Measurements from ENCODE around the gene SYP.

SYP gene

DNA sequence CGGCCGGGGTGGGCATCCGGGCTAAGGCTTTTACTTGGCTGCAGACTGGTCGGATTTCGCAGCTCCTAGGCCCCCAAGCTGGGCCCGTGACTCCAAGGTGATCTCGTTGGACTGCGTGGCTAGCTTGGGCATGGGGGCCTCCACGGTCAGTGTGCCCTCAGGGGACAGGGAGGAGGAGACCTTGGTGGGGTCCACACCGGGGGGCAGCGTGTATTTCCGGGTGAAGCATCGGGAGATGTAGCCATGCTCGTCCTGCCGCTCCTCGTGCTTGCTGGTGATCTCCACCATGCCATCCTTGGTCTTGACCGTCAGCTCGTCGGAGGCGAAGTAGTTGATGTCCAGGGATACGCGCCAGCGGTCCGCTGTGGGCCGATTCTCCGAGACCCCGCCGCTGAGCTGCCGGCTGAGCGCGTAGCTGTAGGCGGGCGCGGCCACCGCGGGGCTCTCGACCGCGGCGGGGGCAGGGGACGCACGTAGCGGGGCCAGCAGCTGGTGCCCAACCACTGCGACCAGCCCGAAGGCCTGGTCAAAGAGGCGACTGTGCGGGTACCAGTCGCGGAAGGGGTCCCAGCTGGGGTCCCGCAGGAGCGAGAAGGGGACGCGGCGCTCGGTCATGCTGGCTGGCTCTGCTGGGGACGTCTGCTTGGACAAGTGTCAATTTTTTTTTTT is 34.0 kb upstream of the SYP start:
- Histone ChIP-seq H3K27me3 (ENCODE audit: insufficient read depth, low read length) (no peaks in the 10 kb centered on the region), H3K36me3 (ENCODE audit: insufficient read depth, low read depth, low read length) (no peaks in the 10 kb centered on the region), H3K9me3 (ENCODE audit: insufficient read depth, low read depth, low read length) (no peaks in the 10 kb centered on the region), H3K4me1 (ENCODE audit: insufficient read depth, low read length) (no peaks in the 10 kb centered on the region), H3K27ac (ENCODE audit: low read length) (no peak overlapping the region), H3K9ac (ENCODE audit: low read depth, low read length) (no peak overlapping the region), H3K4me3 (ENCODE audit: low read length) (no peak overlapping the region)

DNA sequence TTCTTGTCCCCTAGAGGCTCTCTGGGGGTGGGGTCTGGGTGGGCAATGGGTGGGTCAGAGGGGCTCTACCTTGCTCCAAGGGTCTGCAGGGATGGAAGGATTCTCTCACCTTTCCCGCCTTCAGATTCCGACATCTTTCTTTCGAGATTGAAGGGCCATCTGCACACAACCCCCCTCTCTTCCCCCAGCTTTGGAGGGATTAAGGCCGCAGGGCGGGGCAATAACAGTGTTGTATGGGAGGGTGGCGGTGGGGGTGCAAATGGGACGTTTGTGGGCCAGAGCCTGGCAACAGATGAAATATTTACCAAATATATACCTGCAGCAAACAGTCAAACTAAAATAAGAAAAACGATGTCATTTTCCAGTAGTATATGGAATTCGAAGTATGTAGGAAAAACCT is 33.2 kb upstream of the SYP start, which contains the start of gene CACNA1F:
Gene CACNA1F (minus strand): TSS at position 165 of the 400 bp plus-strand sequence. CDS start 31 bp downstream, at position 134.
- Histone ChIP-seq H3K4me1 (ENCODE audit: insufficient read depth, low read length) (no peaks in the 10 kb centered on the region), H3K36me3 (ENCODE audit: insufficient read depth, low read depth, low read length) (no peaks in the 10 kb centered on the region), H3K4me3 (ENCODE audit: low read length) (no peak within 1 kb of the TSS), H3K9me3 (ENCODE audit: insufficient read depth, low read depth, low read length) (no peaks in the 10 kb centered on the region), H3K9ac (ENCODE audit: low read depth, low read length) (no peak within 1 kb of the TSS), H3K27ac (ENCODE audit: low read length) (no peak within 1 kb of the TSS), H3K27me3 (ENCODE audit: insufficient read depth, low read length) (no peaks in the 10 kb centered on the region)

DNA sequence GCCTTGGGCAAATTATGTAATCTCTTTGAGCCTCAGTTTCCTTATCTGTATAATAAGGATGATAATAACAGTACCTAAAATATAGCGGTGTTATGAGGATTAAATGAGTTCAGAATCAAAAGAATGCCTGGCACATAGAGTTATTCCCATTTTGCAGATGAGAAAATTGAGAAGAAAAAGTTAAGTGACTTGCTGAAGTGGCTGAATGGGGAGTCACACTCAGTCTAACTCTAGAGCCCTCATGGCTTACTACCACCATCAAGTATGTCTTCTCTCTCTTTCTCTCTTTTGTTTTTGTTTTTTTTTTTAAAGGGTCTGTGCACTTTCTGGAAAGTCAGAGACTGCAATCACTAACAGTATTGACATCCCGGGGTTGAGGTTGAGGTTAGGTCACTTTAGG is 32.5 kb upstream of the SYP start:
- H3K27me3 ChIP-seq (ENCODE audit: insufficient read depth, low read length): no peaks in the 10 kb centered on the region
- no peaks in the 10 kb centered on the region for H3K9me3 ChIP-seq (ENCODE audit: insufficient read depth, low read depth, low read length)
- H3K9ac ChIP-seq (ENCODE audit: low read depth, low read length): no peak overlapping the region
- H3K36me3 ChIP-seq (ENCODE audit: insufficient read depth, low read depth, low read length): no peaks in the 10 kb centered on the region
- no peak overlapping the region for H3K4me3 ChIP-seq (ENCODE audit: low read length)
- H3K4me1 ChIP-seq (ENCODE audit: insufficient read depth, low read length): no peaks in the 10 kb centered on the region
- no peak overlapping the region for H3K27ac ChIP-seq (ENCODE audit: low read length)

DNA sequence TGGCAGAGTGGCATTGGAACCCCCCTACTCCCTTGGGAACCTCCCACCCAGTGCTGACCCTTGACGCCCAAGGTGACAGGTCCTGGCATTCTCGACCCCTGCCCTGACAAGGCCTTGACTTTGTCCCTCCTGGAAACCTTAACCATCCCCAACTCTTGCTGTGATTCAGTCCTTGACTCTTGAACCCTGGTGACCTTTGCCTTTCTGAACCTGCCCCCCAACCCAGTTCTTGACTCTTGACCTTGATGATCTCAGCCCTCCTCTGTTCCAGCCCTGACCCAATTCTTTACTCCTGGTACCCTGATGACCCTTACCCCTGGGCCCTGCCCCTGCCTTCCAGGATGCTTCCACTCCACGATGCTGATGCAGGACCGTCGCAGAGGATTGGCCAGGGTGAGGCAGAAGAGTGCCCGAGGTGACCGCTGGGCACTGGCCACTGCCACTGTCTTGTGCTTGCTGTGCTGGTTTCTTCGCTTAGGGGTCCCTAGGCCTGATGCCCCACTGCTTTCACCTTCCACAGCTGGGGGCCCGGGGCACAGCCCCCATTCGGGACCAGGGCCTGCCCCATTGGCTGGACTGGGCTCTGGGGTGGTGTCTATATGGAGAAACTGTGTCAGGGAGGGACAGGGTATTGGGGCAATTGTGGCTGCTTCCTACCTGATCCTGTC is 31.5 kb upstream of the SYP start:
- Histone ChIP-seq H3K4me1 (ENCODE audit: insufficient read depth, low read length) (no peaks in the 10 kb centered on the region), H3K9ac (ENCODE audit: low read depth, low read length) (no peak overlapping the region), H3K27ac (ENCODE audit: low read length) (no peak overlapping the region), H3K4me3 (ENCODE audit: low read length) (peak overlapping the region; percentile 38; the same call in 1 of the 2 replicates), H3K36me3 (ENCODE audit: insufficient read depth, low read depth, low read length) (no peaks in the 10 kb centered on the region), H3K9me3 (ENCODE audit: insufficient read depth, low read depth, low read length) (no peaks in the 10 kb centered on the region), H3K27me3 (ENCODE audit: insufficient read depth, low read length) (no peaks in the 10 kb centered on the region)

DNA sequence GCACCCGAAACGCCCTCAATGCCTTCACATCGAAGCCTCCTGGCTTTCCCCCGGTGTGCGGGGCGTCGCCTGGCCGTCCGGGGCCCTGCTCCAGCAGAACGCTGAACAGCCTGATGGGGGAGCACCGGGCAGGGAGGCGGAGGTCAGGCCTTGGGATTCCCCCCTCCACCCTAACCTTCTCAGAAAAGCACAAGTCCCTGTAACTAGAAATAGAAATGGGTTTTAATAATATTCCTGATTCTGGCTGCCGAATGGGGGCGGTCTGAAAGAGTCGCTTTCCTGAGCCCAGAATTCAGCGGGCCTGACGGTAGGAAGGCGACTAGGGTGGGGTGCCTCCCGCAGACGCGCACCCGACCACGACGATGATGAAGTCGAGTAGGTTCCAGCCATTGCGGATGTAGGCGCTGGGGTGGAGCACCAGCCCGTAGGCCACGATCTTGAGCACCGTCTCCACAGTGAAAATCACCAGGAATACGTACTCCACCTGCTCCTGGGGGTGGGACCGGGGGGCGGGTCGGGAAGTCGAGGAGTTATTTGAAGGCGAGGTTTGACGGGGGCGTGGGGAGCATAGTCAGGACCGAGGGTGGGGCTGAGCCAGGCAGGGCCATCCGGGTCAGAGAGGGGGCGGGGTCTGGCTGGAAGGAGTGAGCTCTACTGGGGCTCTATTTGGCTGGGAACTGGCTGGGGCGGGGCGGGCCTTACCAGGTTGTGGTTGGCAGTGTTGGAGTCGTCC is 30.7 kb upstream of the SYP start:
- Histone ChIP-seq H3K27ac (ENCODE audit: low read length) (no peak overlapping the region), H3K36me3 (ENCODE audit: insufficient read depth, low read depth, low read length) (no peaks in the 10 kb centered on the region), H3K4me1 (ENCODE audit: insufficient read depth, low read length) (no peaks in the 10 kb centered on the region), H3K9ac (ENCODE audit: low read depth, low read length) (peak overlapping the region; percentile 63; the same call in 1 of the 2 replicates), H3K9me3 (ENCODE audit: insufficient read depth, low read depth, low read length) (no peaks in the 10 kb centered on the region), H3K4me3 (ENCODE audit: low read length) (peak overlapping the region; percentile 75), H3K27me3 (ENCODE audit: insufficient read depth, low read length) (no peaks in the 10 kb centered on the region)

DNA sequence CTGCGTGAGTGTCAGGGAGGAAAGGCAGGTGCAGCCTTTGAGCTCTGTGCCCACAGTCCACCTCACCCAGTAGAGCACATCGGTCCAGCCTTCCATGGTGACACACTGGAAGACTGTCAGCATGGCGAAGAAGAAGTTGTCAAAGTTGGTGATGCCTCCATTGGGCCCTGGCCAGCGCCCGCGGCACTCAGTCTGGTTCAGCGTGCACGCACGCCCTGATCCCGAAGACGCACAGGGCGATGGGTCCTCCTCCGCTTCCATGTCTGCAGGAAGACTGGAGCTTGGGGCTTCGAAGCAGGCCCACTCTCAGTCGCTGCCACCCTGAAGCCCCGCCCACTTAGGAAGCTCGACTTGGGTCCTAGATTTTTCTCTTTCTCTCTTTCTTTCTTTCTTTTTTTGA is 28.2 kb upstream of the SYP start:
- Histone ChIP-seq H3K9me3 (ENCODE audit: insufficient read depth, low read depth, low read length) (no peaks in the 10 kb centered on the region), H3K4me1 (ENCODE audit: insufficient read depth, low read length) (no peaks in the 10 kb centered on the region), H3K36me3 (ENCODE audit: insufficient read depth, low read depth, low read length) (no peaks in the 10 kb centered on the region), H3K9ac (ENCODE audit: low read depth, low read length) (no peak overlapping the region), H3K4me3 (ENCODE audit: low read length) (no peak overlapping the region), H3K27me3 (ENCODE audit: insufficient read depth, low read length) (no peaks in the 10 kb centered on the region), H3K27ac (ENCODE audit: low read length) (no peak overlapping the region)

DNA sequence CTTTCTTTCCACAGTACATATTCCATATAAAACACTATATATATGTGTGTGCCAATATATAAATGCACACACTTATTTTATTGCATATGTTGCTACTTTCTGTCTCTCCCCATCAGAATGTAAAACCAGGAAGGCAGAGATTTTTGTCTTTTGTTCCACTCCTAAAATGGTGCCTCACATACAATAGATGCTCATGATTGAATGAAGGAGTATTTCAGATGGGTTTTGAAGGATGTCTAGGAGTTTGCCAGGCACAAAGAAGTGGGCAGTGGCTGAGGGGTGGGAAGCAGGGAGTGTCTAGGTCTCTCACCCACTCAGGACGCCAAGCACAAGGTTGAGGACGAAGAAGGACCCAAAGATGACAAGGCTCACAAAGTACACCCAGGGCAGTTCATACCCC is 27.7 kb upstream of the SYP start:
- Histone ChIP-seq H3K4me3 (ENCODE audit: low read length) (no peak overlapping the region), H3K36me3 (ENCODE audit: insufficient read depth, low read depth, low read length) (no peaks in the 10 kb centered on the region), H3K9me3 (ENCODE audit: insufficient read depth, low read depth, low read length) (no peaks in the 10 kb centered on the region), H3K27ac (ENCODE audit: low read length) (no peak overlapping the region), H3K9ac (ENCODE audit: low read depth, low read length) (no peak overlapping the region), H3K27me3 (ENCODE audit: insufficient read depth, low read length) (no peaks in the 10 kb centered on the region), H3K4me1 (ENCODE audit: insufficient read depth, low read length) (no peaks in the 10 kb centered on the region)

DNA sequence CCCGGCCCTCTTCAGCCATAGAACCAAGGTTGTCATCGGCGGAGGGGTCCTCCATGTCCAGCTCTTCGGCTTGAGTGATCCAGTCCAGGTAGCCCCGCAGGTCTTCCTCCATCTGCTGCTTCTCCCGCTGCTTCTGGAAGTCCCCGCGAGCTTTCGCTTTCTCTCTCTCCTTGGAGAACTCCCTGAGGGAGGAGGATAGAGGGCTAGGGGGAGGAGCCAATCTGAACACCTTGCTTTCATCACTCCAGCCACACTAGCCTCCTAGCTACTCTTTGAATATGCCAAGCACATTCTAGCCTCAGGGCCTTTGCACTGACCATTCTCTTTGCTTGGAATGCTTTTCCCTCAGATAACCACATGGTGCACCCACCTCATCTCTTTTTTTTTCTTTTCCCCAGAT is 27.0 kb upstream of the SYP start:
- H3K27me3 ChIP-seq (ENCODE audit: insufficient read depth, low read length): no peaks in the 10 kb centered on the region
- no peaks in the 10 kb centered on the region for H3K9me3 ChIP-seq (ENCODE audit: insufficient read depth, low read depth, low read length)
- no peak overlapping the region for H3K27ac ChIP-seq (ENCODE audit: low read length)
- no peaks in the 10 kb centered on the region for H3K36me3 ChIP-seq (ENCODE audit: insufficient read depth, low read depth, low read length)
- no peaks in the 10 kb centered on the region for H3K4me1 ChIP-seq (ENCODE audit: insufficient read depth, low read length)
- no peak overlapping the region for H3K4me3 ChIP-seq (ENCODE audit: low read length)
- no peak overlapping the region for H3K9ac ChIP-seq (ENCODE audit: low read depth, low read length)

DNA sequence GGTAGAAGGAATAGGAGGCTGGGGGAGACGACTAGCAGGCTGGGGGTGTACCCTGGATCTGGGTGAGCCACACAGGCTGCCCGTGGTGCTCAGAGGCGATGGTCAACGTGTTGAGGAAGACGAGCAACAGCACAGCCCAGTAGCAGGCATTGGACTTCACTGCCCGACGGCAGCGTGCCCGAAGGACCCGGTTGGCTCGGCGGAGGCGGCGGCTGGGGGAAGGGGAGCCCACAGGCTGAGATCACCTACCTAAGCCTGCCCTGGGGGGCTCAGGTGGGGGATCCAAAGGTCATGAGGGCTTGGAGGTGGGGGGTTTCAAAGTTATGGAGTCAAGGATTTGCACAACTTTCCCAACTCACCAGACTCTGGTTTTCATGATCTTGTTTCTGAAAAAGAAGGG is 25.9 kb upstream of the SYP start:
- Histone ChIP-seq H3K4me1 (ENCODE audit: insufficient read depth, low read length) (no peaks in the 10 kb centered on the region), H3K9me3 (ENCODE audit: insufficient read depth, low read depth, low read length) (no peaks in the 10 kb centered on the region), H3K36me3 (ENCODE audit: insufficient read depth, low read depth, low read length) (no peaks in the 10 kb centered on the region), H3K27me3 (ENCODE audit: insufficient read depth, low read length) (no peaks in the 10 kb centered on the region), H3K4me3 (ENCODE audit: low read length) (no peak overlapping the region), H3K9ac (ENCODE audit: low read depth, low read length) (no peak overlapping the region), H3K27ac (ENCODE audit: low read length) (no peak overlapping the region)

DNA sequence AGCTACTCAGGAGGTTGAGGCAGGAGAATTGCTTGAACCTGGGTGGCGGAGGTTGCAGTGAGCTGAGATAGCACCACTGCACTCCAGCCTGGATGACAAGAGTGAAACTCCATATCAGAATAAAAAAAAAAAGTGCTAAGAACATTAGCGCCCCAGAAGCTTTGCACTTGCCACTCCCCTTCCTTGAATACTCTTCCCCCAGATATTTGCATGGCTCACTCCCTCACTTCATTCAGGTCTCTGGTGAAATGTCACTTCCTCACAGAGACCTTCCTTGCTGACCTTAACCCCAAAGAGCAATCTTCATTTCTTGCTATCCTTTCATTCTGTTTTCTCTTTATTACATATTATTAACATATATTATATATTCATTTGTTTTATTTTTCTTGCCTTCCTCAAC is 21.9 kb upstream of the SYP start:
- Histone ChIP-seq H3K9me3 (ENCODE audit: insufficient read depth, low read depth, low read length) (no peaks in the 10 kb centered on the region), H3K9ac (ENCODE audit: low read depth, low read length) (no peak overlapping the region), H3K4me3 (ENCODE audit: low read length) (no peak overlapping the region), H3K27me3 (ENCODE audit: insufficient read depth, low read length) (no peaks in the 10 kb centered on the region), H3K4me1 (ENCODE audit: insufficient read depth, low read length) (no peaks in the 10 kb centered on the region), H3K36me3 (ENCODE audit: insufficient read depth, low read depth, low read length) (no peaks in the 10 kb centered on the region), H3K27ac (ENCODE audit: low read length) (no peak overlapping the region)

DNA sequence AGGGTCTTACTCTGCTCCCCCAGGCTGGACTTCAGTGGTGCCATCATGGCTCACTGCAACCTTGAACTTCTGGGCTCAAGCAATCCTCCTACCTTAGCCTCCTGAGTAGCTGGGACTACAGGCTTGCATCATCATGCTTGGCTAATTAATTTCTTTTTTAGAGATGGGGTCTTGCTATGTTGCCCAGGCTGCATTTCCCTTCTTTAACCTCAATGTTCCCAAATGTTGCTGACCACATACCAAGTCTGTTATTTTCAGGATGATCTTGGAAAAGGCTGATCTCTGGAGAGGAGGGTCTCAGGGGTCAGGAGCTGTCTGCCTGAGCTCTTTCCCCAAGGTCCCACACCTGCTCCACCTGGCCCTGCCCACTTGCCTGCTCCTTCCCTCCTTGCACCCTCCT is 20.1 kb upstream of the SYP start:
- H3K36me3 ChIP-seq (ENCODE audit: insufficient read depth, low read depth, low read length): no peaks in the 10 kb centered on the region
- H3K4me1 ChIP-seq (ENCODE audit: insufficient read depth, low read length): no peaks in the 10 kb centered on the region
- H3K27me3 ChIP-seq (ENCODE audit: insufficient read depth, low read length): no peaks in the 10 kb centered on the region
- H3K4me3 ChIP-seq (ENCODE audit: low read length): no peak overlapping the region
- H3K9me3 ChIP-seq (ENCODE audit: insufficient read depth, low read depth, low read length): no peaks in the 10 kb centered on the region
- no peak overlapping the region for H3K9ac ChIP-seq (ENCODE audit: low read depth, low read length)
- H3K27ac ChIP-seq (ENCODE audit: low read length): no peak overlapping the region
